MG63 (cell line): ENCODE results near the gene CENPA. TPM values are rescaled to one million over a fixed set of nuclear protein-coding genes. Genes with fewer than 3 reads are reported as not detected.
A peak's percentile ranks its signal among the peaks of the same experiment; 100 is the strongest.
"Not testable (repeated sequence)": the region's sequence is repeated elsewhere in the genome, so short reads cannot be mapped to it uniquely, and the experiment has no call there.

Experiments
- DNase-seq: peaks from one replicate; pipeline ENCODE4 v3.0.0-alpha.2; 2020
- H3K27me3 ChIP-seq: fragments of 250-450 bp; sonication (Bioruptor Pico); 2 replicates; pipeline ENCODE4 v1.5.1; 2020; ENCODE audit warnings: mild to moderate bottlenecking, moderate library complexity
- H3K36me3 ChIP-seq: fragments of 250-450 bp; sonication (Bioruptor Pico); 2 replicates; pipeline ENCODE4 v1.5.1; 2020; ENCODE audit warnings: mild to moderate bottlenecking, moderate library complexity
- H3K4me3 ChIP-seq: fragments of 250-450 bp; sonication (Bioruptor Pico); 2 replicates; pipeline ENCODE4 v1.5.1; 2020; ENCODE audit warnings: mild to moderate bottlenecking, moderate library complexity
- H3K9me3 ChIP-seq: fragments of 250-450 bp; sonication (Bioruptor Pico); 2 replicates; pipeline ENCODE4 v1.5.1; 2020; ENCODE audit warnings: mild to moderate bottlenecking, moderate library complexity
- total RNA-seq: library from RNA; depleted of rRNA; stranded (reverse); fragments of >200 nt; shearing (Covaris generic); gene quantifications from 2 replicates; pipeline ENCODE4 v1.2.3, GENCODE V29; 2014; ENCODE audit warnings: low replicate concordance

Gene CENPA
- total RNA-seq, 1 experiment from 2014 or later, result 24.5 TPM

DNA sequence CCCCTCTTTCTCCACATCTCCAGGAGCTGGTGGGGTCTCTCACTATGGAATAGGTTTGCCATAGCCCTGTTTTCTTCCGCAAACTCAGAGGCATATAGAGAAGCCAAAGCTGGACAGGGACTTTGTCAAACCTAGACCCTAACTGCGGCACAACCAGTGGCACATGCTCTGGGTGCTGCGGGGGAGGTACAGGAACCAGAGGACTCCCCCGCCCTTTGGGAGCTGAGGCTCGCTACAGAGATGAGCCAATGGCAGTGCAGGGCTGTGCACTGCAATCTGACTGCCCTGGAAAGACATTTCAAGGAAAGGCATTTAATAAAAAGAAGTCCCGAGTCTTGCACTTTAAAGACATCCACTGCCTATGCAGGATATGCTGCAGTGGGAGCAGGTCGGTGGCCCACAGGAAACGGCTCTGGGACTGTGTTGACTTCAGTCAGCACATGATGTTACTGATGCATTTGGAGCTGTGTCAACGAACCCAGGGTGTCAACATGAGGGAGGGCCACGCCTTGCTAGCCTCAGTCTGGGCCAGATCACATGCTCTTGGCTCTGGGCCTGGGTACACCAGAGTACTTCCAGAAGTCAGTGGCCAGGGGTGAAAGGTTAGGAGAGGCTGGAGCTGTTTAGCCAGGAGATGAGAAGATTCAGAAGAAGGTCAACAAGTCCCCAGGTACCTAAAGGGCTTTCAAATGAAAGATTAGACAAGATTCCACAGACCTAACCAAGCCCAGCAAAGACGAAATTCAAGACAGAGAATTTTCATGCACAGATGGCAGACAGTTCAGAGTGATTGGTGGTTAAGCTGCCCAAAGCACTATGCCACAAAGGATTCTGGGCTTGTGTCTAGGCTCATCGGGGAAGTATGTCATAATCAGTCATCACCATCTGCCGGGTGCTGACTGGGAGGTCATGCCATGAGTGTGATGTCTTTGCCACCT is 13.5 kb upstream of the CENPA start:
- no peak overlapping the region for H3K4me3 ChIP-seq
- peak; percentile 89 for DNase-seq
- peaks cover 76% of the 10 kb centered on the region for H3K36me3 ChIP-seq
- no peaks in the 10 kb centered on the region for H3K27me3 ChIP-seq
- no peaks in the 10 kb centered on the region for H3K9me3 ChIP-seq

DNA sequence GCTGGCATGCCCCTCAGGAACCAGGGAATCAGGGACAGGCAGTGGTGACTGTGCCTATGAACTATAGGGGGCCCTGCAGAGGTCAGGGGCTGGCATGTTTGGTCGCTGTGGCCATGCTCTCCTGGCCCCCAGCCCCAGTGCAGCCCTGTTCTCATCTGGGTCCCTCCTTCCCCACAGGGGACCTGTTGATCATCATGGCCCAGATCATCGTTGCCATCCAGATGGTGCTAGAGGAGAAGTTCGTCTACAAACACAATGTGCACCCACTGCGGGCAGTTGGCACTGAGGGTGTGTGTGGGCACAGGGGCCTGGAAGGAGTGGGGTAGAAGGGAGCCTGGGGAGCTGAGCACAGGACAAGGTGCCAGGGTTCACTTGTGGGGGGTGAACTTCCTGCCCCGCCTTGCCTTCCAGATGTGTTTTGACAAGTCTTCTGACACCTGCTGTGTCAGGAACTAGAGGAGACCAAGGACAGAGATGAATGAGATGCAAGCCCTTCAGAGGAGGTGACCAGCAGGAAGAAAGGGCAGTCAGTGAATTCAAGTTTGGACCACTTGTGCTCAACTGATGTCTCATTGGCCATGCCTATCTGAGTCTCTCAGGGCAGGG is 9.6 kb upstream of the CENPA start:
- Histone ChIP-seq H3K9me3 (no peaks in the 10 kb centered on the region), H3K4me3 (no peak overlapping the region), H3K27me3 (no peaks in the 10 kb centered on the region), H3K36me3 (peaks cover 82% of the 10 kb centered on the region)
- no peak for DNase-seq

DNA sequence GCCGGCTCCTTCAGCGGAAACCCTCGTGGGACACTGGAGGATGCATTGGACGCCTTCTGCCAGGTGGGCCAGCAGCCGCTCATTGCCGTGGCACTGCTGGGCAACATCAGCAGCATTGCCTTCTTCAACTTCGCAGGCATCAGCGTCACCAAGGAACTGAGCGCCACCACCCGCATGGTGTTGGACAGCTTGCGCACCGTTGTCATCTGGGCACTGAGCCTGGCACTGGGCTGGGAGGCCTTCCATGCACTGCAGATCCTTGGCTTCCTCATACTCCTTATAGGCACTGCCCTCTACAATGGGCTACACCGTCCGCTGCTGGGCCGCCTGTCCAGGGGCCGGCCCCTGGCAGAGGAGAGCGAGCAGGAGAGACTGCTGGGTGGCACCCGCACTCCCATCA is 7.8 kb upstream of the CENPA start:
- Histone ChIP-seq H3K27me3 (no peaks in the 10 kb centered on the region), H3K36me3 (peaks cover 76% of the 10 kb centered on the region), H3K9me3 (no peaks in the 10 kb centered on the region), H3K4me3 (no peak overlapping the region)
- DNase-seq, result no peak

DNA sequence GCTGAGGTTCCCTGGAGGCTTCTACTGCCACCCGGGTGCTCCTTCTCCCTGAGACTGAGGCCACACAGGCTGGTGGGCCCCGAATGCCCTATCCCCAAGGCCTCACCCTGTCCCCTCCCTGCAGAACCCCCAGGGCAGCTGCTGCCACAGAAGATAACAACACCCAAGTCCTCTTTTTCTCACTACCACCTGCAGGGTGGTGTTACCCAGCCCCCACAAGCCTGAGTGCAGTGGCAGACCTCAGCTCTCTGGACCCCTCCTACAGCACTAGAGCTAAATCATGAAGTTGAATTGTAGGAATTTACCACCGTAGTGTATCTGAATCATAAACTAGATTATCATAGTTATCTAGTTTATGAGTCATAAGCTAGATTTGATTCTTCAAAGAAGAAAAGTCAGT is 7.3 kb upstream of the CENPA start:
- H3K9me3 ChIP-seq, result no peaks in the 10 kb centered on the region
- no peak for DNase-seq
- H3K36me3 ChIP-seq, result peaks cover 75% of the 10 kb centered on the region
- no peak overlapping the region for H3K4me3 ChIP-seq
- no peaks in the 10 kb centered on the region for H3K27me3 ChIP-seq

DNA sequence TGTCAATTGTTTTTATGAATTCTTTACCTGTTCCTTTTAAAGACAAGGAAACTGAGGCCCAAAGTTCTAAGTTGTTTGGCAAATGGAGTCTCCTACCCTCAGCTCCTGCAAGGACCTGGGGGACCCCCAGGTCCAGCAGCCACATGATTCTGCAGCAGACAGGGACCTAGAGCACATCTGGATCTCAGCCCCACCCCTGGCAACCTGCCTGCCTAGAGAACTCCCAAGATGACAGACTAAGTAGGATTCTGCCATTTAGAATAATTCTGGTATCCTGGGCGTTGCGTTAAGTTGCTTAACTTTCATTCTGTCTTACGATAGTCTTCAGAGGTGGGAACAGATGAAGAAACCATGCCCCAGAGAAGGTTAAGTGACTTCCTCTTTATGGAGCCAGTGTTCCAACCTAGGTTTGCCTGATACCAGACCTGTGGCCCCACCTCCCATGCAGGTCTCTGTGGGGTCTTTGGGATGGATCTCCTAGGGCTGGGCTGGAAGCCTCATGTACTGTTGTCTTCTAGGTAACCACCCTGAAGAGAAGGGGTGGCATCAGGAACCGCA is 5.6 kb upstream of the CENPA start:
- Histone ChIP-seq H3K27me3 (no peaks in the 10 kb centered on the region), H3K36me3 (peaks cover 57% of the 10 kb centered on the region), H3K9me3 (no peaks in the 10 kb centered on the region), H3K4me3 (no peak overlapping the region)
- DNase-seq, result no peak

DNA sequence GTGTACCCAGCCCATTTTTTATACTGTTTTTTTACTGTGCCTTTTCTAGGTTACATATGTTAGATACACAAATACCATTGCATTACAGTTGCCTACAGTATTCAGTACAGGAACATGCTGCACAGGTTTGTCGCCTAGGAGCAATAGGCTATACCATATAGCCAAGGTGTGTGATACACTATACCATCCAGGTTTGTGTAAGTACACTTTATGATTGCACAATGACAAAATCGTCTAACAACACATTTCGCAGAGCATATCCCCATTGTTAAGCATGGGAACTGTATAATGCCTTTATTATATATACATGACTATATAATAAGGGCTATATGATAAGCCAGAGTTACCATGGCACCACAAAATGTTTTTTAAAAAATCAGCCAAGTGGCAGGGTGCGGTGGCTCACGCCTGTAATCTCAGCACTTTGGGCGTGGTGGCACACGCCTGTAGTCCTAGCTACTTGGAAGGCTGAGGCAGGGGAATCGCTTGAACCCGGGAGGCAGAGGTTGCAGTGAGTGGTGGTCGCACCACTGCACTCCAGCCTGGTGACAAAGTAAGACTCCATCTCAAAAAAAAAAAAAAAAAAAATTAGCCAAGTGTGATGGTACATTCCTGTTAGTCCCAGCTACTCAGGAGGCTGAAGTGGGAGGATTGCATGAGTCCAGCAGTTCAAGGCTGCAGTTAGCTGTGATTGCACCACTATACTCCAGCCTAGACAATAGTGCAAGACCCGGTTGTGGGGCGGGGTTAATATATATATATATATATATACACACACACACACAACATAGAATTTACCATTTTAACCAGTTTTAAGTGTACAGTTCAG is 2.8 kb upstream of the CENPA start:
- no peak overlapping the region for H3K4me3 ChIP-seq
- no peaks in the 10 kb centered on the region for H3K27me3 ChIP-seq
- DNase-seq, result no peak
- no peaks in the 10 kb centered on the region for H3K9me3 ChIP-seq
- H3K36me3 ChIP-seq, result peaks cover 31% of the 10 kb centered on the region

DNA sequence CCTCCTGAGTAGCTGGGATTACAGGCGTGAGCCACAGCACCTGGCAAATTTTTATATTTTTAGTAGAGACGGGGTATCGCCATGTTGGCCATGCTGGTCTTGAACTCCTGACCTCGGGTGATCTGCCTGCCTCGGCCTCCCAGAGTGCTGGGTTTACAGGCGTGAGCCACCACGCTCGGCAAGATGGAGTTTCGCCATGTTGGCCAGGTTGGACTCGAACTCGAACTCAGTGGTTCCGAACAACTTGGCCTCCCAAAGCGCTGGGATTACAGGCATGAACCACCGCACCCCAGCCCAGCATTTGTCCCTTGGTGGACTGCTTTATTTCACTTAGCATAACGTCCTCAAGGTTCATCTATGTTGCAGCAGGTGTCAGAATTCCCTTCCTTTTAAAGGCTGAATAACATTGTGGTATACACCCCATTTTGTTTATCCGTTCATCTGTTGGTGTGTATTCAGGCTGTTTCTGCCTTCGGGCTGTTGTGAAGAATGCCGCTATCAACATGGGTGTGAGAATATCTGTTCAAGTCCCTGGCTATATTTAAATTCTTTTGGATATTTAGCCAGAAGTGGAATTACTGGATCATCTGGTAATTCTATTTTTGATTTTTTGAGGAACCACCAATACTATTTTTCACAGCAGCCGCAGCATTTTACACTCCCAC is 1.2 kb upstream of the CENPA start:
- Histone ChIP-seq H3K4me3 (no peak overlapping the region; the same call in 1 of the 2 replicates), H3K36me3 (peaks cover 35% of the 10 kb centered on the region), H3K27me3 (no peaks in the 10 kb centered on the region), H3K9me3 (peaks cover 3% of the 10 kb centered on the region; the same call in 1 of the 2 replicates)
- no peak for DNase-seq

DNA sequence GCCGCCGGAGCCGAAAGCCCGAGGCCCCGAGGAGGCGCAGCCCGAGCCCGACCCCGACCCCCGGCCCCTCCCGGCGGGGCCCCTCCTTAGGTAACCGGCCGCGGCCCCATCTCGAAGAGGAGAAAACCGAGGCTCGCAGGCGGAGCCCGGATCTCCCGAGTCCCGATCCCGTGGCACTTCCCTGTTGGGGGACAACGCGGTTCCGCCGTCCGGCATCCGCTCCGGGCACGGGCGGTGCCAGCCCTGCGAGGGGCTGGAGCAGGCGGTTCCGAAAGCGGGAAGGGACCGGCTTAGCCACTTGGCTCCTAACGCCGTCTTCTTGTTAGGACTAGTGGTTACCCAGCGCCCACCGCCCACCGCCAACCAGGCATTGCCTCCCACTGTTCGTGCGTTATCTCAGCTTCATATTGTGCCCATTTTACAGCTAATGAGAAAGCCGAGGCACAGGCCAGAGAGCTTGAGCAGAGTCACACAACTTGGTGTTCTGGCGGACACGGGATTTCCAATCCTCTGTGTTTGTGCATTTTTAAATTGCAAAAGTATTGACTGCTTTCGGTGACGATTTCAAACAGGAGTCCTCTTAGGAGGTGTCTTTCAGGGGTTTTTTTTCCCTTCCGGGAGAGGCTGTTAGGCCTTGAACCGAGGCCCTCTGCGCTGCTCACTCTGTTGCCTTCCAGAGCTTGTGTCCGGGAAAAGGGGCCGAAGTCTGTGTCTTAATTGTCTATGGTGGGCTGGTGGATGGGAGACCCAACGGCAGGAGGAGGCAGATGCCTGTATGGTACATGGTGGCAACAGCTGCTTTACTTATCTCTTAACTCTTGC is 562 bp downstream of the CENPA start:
- peak overlapping the region; percentile 72 for H3K4me3 ChIP-seq
- DNase-seq, result peak; percentile 33
- peaks cover 35% of the 10 kb centered on the region for H3K36me3 ChIP-seq
- H3K27me3 ChIP-seq, result no peaks in the 10 kb centered on the region
- H3K9me3 ChIP-seq, result peaks cover 8% of the 10 kb centered on the region; the same call in 1 of the 2 replicates

DNA sequence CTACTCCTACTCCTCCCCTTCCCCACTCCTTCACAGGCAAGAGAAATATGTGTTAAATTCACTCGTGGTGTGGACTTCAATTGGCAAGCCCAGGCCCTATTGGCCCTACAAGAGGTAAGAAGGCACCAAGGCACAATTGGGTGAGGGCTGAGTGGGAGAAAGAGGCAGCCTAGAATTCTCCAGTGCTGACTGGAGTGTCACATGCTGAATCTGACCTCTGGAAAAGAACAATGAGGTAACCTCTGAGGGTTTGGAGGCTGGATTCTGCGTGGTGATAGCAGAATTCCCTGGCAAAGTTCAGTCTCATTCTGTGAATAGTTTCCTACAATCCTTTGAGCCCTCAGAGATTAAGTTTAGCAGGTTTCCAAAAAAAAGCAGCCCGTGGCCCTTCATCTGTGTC is 6.9 kb downstream of the CENPA start:
- peaks cover 78% of the 10 kb centered on the region for H3K36me3 ChIP-seq
- no peaks in the 10 kb centered on the region for H3K27me3 ChIP-seq
- no peak overlapping the region for H3K4me3 ChIP-seq
- DNase-seq, result no peak
- peaks cover 8% of the 10 kb centered on the region; the same call in 1 of the 2 replicates for H3K9me3 ChIP-seq

DNA sequence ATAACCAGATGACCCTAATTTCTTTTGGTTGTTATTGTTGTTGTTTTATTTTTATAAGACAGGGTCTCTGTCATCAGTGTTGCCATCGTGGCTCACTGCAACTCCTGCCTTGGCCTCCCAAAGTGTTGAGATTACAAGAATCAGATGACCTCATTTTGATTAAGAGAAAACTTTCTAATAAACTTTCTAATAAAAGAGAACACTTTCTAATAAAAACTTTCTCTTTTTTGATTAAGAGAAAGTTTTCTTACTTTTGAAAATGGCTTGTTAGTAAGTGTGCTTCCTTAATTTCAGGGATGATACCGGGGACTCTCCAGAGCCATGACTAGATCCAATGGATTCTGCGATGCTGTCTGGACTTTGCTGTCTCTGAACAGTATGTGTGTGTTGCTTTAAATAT is 7.7 kb downstream of the CENPA start:
- H3K36me3 ChIP-seq, result peaks cover 78% of the 10 kb centered on the region

DNA sequence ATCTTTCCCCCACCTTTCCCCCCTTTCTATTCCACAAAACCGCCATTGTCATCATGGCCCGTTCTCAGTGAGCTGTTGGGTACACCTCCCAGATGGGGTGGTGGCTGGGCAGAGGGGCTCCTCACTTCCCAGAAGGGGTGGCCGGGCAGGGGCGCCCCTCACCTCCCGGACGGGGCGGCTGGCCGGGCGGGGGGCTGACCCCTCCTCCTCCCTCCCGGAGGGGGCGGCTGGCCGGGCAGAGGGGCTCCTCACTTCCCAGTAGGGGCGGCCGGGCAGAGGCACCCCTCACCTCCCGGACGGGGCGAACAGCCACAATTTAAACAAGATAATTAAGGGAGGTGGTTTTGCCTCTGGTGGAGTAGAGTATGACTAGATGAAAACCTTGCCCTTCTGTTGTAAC is 9.3 kb downstream of the CENPA start:
- H3K4me3 ChIP-seq, H3K9me3 ChIP-seq, DNase-seq, H3K27me3 ChIP-seq: not testable (repeated sequence)
- H3K36me3 ChIP-seq, result peaks cover 69% of the 10 kb centered on the region

More for the DNA sequence above, 7.7 kb downstream of the CENPA start:
- H3K9me3 ChIP-seq, result peaks cover 8% of the 10 kb centered on the region; the same call in 1 of the 2 replicates
- H3K4me3 ChIP-seq, result no peak overlapping the region
- DNase-seq, result no peak
- H3K27me3 ChIP-seq, result no peaks in the 10 kb centered on the region

DNA sequence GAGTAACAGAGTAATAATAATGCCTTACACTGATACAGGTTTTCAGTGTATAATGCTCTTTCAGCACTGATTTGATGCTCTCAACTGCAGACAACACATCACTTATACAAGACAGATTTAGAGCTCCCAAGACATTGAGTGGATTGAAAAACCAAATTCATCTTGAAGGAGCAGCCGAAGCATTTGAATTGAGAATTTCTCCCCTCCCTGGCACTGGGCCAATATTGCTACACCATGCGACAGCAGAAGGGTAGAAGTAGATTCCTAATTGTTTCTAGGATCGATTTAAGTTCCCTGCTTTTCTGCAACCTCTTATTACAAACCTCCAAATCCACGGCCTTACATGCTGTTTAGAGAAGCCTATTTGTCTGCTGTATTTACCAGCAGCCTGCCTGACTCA is 15.5 kb downstream of the CENPA start:
- Histone ChIP-seq H3K27me3 (no peaks in the 10 kb centered on the region), H3K36me3 (peaks cover 32% of the 10 kb centered on the region), H3K9me3 (no peaks in the 10 kb centered on the region), H3K4me3 (no peak overlapping the region)
- no peak for DNase-seq

DNA sequence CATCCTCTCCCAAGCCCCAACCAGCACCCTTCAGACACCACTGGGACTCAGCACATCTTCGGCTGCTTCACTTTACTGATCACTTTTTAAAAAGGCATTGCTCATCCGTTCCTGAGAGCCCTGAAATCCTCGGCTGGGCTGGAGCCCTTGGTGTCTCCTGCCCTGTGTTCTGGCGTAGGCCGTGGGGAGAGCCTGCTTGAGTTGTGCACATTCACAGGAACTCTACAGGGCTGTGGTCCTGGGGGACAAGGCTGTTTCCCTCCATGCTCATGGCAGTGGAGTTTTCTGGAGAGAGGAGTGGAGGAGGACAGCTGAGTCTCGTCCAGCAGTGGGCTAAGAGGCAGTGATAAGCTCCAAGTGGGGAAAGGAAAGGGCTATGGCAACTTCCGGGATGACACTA is 15.9 kb downstream of the CENPA start:
- H3K4me3 ChIP-seq, result no peak overlapping the region
- H3K27me3 ChIP-seq, result no peaks in the 10 kb centered on the region
- H3K9me3 ChIP-seq, result no peaks in the 10 kb centered on the region
- peaks cover 30% of the 10 kb centered on the region for H3K36me3 ChIP-seq
- no peak for DNase-seq

DNA sequence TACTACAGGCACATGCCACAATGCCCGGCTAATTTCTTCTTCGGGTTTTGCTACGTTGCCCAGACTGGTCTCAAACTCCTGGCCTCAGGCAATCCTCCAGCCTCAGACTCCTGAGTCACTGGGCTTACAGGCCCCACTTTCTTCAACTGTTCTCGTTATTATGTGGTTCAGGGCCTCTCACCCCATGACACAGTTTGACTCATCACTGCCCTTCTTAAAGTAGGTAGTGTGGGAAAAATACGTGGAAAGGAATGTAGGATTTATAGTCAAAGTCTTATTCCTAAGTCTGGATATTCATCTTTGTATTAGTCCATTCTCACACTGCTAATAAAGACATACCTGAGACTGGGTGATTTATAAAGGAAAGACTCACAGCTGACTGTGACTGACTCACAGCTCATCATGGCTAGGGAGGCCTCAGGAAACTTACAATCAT is 19.4 kb downstream of the CENPA start:
- Histone ChIP-seq H3K4me3 (no peak overlapping the region), H3K9me3 (no peaks in the 10 kb centered on the region), H3K36me3 (peaks cover 10% of the 10 kb centered on the region), H3K27me3 (no peaks in the 10 kb centered on the region)
- peak; percentile 80 for DNase-seq

DNA sequence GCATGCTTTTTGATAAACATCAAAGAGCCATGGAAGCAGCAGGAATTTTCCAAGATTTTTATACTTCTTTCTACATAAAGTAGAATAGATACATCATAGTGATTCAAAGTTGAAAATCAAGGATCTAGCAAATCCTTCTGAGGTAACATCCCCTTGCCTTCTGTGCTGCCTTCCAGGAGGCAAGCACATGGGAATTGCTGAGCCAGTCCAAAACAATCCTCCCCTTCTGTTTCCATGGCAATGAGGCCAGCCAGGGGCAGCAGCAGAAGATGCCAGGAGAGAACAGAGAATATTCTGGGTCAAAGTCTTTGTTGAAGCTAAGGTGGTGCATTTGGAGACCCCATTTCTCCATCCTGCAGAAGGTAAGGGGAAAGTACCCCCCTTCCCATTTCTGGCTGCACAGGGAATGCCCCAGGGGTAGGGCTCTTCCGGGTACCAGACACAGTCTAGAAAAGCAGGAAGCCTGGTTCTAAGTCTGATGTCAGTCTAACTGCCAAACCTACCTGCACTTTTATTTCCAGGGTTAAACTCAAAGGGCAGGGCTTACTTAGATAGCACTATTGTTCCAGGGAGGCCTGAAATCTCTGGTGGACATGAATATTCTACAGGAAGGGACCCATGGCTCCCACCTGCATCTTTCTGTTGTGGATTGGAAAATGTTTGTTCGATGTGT is 22.1 kb downstream of the CENPA start:
- no peaks in the 10 kb centered on the region for H3K36me3 ChIP-seq
- no peaks in the 10 kb centered on the region for H3K9me3 ChIP-seq
- H3K4me3 ChIP-seq, result no peak overlapping the region
- DNase-seq, result no peak
- no peaks in the 10 kb centered on the region for H3K27me3 ChIP-seq
